Measurements from ENCODE around the gene ANKHD1. TPM values are rescaled to one million over a fixed set of nuclear protein-coding genes. Genes with fewer than 3 reads are reported as not detected.

Gene ANKHD1
- 42.8 TPM in 2 replicates for polyA plus RNA-seq

DNA sequence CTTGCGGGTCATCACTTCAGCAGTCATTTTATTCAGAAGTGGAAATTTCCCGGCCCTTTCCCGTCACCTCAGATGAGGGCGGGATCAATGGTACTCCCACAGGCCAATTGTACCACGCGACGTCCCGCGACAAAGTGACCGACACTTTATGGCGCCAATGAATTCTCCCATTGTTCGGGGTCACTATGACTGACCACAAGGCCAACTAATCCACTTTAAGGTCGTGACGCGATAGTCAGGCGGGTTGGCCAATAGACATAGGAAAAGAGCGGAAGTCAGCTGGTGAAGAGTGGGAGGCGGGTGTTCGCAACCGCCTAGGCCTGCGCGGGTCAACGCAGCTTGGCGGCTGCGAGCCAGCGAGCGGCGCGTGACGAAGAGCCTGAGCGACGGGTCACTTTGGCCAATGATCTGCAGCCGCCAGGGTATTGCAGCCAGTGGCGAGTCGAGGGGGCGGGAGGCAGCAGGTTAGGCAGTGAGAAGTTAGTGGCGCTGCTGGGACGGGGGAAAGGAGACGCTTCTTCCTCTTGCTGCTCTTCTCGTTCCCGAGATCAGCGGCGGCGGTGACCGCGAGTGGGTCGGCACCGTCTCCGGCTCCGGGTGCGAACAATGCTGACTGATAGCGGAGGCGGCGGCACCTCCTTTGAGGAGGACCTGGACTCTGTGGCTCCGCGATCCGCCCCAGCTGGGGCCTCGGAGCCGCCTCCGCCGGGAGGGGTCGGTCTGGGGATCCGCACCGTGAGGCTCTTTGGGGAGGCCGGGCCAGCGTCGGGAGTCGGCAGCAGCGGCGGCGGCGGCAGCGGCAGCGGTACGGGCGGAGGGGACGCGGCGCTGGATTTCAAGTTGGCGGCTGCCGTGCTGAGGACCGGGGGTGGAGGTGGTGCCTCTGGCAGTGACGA lies at the start of gene ANKHD1:
Gene ANKHD1 (plus strand): TSS at position 472 of the 896 bp plus-strand sequence. CDS start 135 bp downstream, at position 607.

GRCh38 chr5:140360101-140360500 lies 41.5 kb upstream of the ANKHD1 start, which contains the start of gene SLC4A9:
SLC4A9 (plus strand) TSS chr5:140360194; CDS start chr5:140360237, 43 bp downstream.

DNA sequence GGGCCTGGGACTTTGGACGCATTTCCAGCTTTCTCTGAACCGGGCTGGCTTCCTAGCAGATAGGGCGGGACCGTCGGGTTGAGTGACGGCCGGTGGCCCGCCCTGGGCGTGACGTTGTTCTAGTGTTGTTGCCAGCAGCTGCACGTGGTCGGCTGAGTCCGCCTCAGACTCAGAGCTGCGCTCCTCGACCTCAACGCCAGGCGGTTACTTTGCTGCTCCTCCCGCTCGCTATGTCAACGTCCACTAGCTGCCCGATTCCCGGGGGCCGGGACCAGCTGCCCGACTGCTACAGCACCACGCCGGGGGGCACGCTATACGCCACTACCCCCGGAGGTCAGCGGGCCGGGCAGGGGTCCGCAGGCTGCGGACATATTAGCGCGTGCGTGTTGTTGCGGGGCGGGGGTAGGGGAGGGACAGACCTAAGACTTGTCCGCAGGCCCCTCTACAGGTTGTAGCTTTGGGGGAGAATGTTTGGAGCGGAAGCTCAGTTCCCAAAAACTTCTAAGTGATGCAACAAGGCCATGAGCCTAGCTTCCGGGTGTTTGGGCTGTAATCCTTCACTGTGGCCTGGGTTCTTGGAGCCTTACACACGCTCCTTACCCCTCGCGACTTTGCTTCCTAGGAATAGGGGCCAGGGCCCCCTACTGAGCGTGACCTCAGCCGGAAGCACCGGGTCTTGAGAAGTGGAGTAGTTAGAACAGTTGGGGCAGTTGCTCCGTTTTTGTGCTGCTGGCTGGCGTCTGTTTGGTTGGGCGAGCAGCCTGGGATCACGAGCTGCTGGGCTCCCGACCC lies 146.1 kb downstream of the ANKHD1 start, which contains the start of gene EIF4EBP3:
Gene EIF4EBP3 (plus strand): TSS at position 155 of the 792 bp plus-strand sequence. CDS start 76 bp downstream, at position 231.

GRCh38 chr5:140557136-140557805 lies 155.6 kb downstream of the ANKHD1 start, which contains the start of gene SRA1:
SRA1 (minus strand) TSS chr5:140557473; CDS start chr5:140557452, 21 bp downstream.

GRCh38 chr5:140564196-140565023 lies 162.8 kb downstream of the ANKHD1 start, which contains the start of the genes APBB3 and SLC35A4:
APBB3 (minus strand) TSS chr5:140564598; CDS start chr5:140564245, 353 bp downstream.
SLC35A4 (plus strand) TSS chr5:140564828; CDS start chr5:140567170, 2,342 bp downstream.

Other genes starting within 250 kb of the ANKHD1 start
- gene CYSTM1, start 226.6 kb upstream of the ANKHD1 start, polyA plus RNA-seq = 1,291 and 1,411 TPM in 2 replicates
- gene PFDN1, start 98.7 kb upstream of the ANKHD1 start, polyA plus RNA-seq = 168 and 172 TPM in 2 replicates
- gene HBEGF, start 55.2 kb upstream of the ANKHD1 start, polyA plus RNA-seq = 4.3 and 4.9 TPM in 2 replicates
- 0.11 TPM in 1 of 2 replicates, not detected in the other for gene SLC4A9, start 41.6 kb upstream of the ANKHD1 start, polyA plus RNA-seq
- gene EIF4EBP3, start 145.8 kb downstream of the ANKHD1 start, polyA plus RNA-seq = 5.5 and 7.7 TPM in 2 replicates
- gene SRA1, start 155.6 kb downstream of the ANKHD1 start, polyA plus RNA-seq = 50.0 and 58.4 TPM in 2 replicates
- gene APBB3, start 162.8 kb downstream of the ANKHD1 start, polyA plus RNA-seq = 15.8 and 19.0 TPM in 2 replicates
- 8.9 and 9.9 TPM in 2 replicates for gene SLC35A4, start 163.0 kb downstream of the ANKHD1 start, polyA plus RNA-seq
- 3.2 and 5.5 TPM in 2 replicates for gene CD14, start 231.3 kb downstream of the ANKHD1 start, polyA plus RNA-seq
- 0.35 TPM in 1 of 2 replicates, not detected in the other for gene TMCO6, start 237.6 kb downstream of the ANKHD1 start, polyA plus RNA-seq
- 580 and 589 TPM in 2 replicates for gene NDUFA2, start 245.8 kb downstream of the ANKHD1 start, polyA plus RNA-seq
- gene IK, start 246.0 kb downstream of the ANKHD1 start, polyA plus RNA-seq = 95.1 and 132 TPM in 2 replicates